K562 (cell line): ENCODE results near the gene HRH1. TPM values are rescaled to one million over a fixed set of nuclear protein-coding genes. Genes with fewer than 3 reads are reported as not detected.

Experiments
- ADNP ChIP-seq: fragments of 200-800 bp; sonication (Bioruptor generic); IDR thresholded peaks from 2 replicates; pipeline ENCODE4 v1.6.1; 2016; ENCODE audit warnings: missing genetic modification characterization, missing compliant biosample characterization
- ELF1 ChIP-seq: fragments of 200-800 bp; sonication (Bioruptor generic); IDR thresholded peaks from 2 replicates; pipeline ENCODE4 v1.6.1; 2016; ENCODE audit warnings: missing genetic modification characterization, missing compliant biosample characterization
- FOSL1 ChIP-seq: fragments of 200-800 bp; sonication (Bioruptor generic); conservative IDR thresholded peaks from 2 replicates; pipeline ENCODE4 v1.6.1; 2016; ENCODE audit warnings: missing genetic modification characterization, missing compliant biosample characterization
- HMGXB4 ChIP-seq: sonication (generic); formaldehyde crosslinking; IDR thresholded peaks from 2 replicates; pipeline ENCODE4 v1.8.1; 2023; ENCODE audit warnings: mild to moderate bottlenecking, missing genetic modification reagents
- KHSRP ChIP-seq: fragments of 450-650 bp; IDR thresholded peaks from 2 replicates; pipeline ENCODE4 v1.6.1; 2017
- KLF1 ChIP-seq: fragments of 450-650 bp; IDR thresholded peaks from 2 replicates; pipeline ENCODE4 v1.6.1; 2016; ENCODE audit warnings: missing genetic modification characterization, missing compliant biosample characterization
- RNF219 ChIP-seq: fragments of 250-450 bp; sonication (Bioruptor Pico); IDR thresholded peaks from 2 replicates; pipeline ENCODE4 v1.5.0; 2022; ENCODE audit warnings: mild to moderate bottlenecking
- SNRNP70 ChIP-seq: fragments of 200-400 bp; formaldehyde crosslinking; optimal IDR thresholded peaks from 2 replicates; pipeline ENCODE3; 2017; ENCODE audit warnings: low read depth, low read length
- TOE1 ChIP-seq, 2 experiments: fragments of 450-650 bp in 1 of 2; sonication (generic) in 1 of 2; formaldehyde crosslinking in 1 of 2; IDR thresholded peaks; 2 replicates each; pipeline versions ENCODE4 v1.7.1 to v1.8.0; 2016 to 2022; ENCODE audit warnings: borderline replicate concordance in 2 of 2, mild to moderate bottlenecking in 2 of 2, antibody characterized with exemption in 1 of 2, inconsistent platforms in 1 of 2, low read depth in 1 of 2, missing genetic modification reagents in 1 of 2, moderate library complexity in 1 of 2
- XRCC5 ChIP-seq: fragments of 200-400 bp; formaldehyde crosslinking; IDR thresholded peaks from 2 replicates; pipeline ENCODE4 v1.6.1; 2017; ENCODE audit warnings: low read depth, mild to moderate bottlenecking, low read length
- ZBTB34 ChIP-seq: fragments of 250-450 bp; sonication (Bioruptor Pico); IDR thresholded peaks from 2 replicates; pipeline ENCODE4 v1.8.0; 2021; ENCODE audit warnings: mild to moderate bottlenecking, moderate library complexity
- ZBTB49 ChIP-seq: sonication (generic); formaldehyde crosslinking; IDR thresholded peaks from 2 replicates; pipeline ENCODE4 v1.8.0; 2022; ENCODE audit warnings: missing genetic modification reagents, mild to moderate bottlenecking, borderline replicate concordance
- ZFP36 ChIP-seq: fragments of 150-350 bp; IDR thresholded peaks from 2 replicates; pipeline ENCODE4 v1.6.1; 2018; ENCODE audit warnings: low read length, low read depth; ENCODE audit not compliant: partially characterized antibody
- ZNF655 ChIP-seq: fragments of 250-450 bp; sonication (Bioruptor Pico); IDR thresholded peaks from 2 replicates; pipeline ENCODE4 v1.5.0; 2021
- ZNF79 ChIP-seq: fragments of 250-450 bp; sonication (Bioruptor Pico); IDR thresholded peaks from 2 replicates; pipeline ENCODE4 v1.4.0; 2020; ENCODE audit warnings: low read depth, mild to moderate bottlenecking, moderate library complexity
- polyA plus RNA-seq, 8 experiments: library from polyadenylated mRNA; depleted of rRNA in 4 of 8; stranded (reverse) in 5 of 8; unstranded in 3 of 8; fragments of >200 nt; fragmentation: Nextera tagmentation in 2 of 8; fragmentation: Illumina TruSeq in 1 of 8; extraction: Ambion mirVana in 2 of 8; extraction: Trizol in 1 of 8; gene quantifications; 2 replicates each; pipeline versions ENCODE4 v1.2.1 to v1.2.3, GENCODE V29; 2011 to 2014; ENCODE audit warnings: inconsistent platforms in 1 of 8, missing spikeins in 1 of 8
- total RNA-seq, 7 experiments: library from RNA; depleted of rRNA in 6 of 7; stranded (reverse); fragments of >200 nt in 6 of 7; fragmentation: Illumina TruSeq in 2 of 7; extraction: Trizol in 2 of 7; gene quantifications; 2 replicates each; pipeline versions ENCODE4 v1.2.1 to v1.2.3, GENCODE V29; 2011 to 2021; ENCODE audit warnings: low replicate concordance in 1 of 7

The HRH1 gene
- total and polyA plus RNA-seq, 9 of the 15 experiments (the other 6 are each of a cell fraction or from before 2014, with no cell fraction given) = 0.03 to 0.15 (median 0.06) TPM; not detected in 1

- TF ChIP-seq ZBTB34 (CRISPR knock-in tag) = no peak
- TF ChIP-seq KLF1 (tag) = peak; percentile 79; the same call in 1 of the 2 replicates
- TF ChIP-seq ZNF655 = no peak
- no peak for TF ChIP-seq SNRNP70
- peak; percentile 54; the same call in 1 of the 2 replicates for TF ChIP-seq TOE1 (IDR thresholded peaks at IDR 0.05; ENCODE audit: borderline replicate concordance)
- TF ChIP-seq TOE1 (CRISPR knock-in tag; IDR thresholded peaks at IDR 0.05; ENCODE audit: borderline replicate concordance, low read depth) = no peak
- peak; percentile 31; the same call in 1 of the 2 replicates for TF ChIP-seq FOSL1
- TF ChIP-seq ELF1 = peak; percentile 97
- TF ChIP-seq ZBTB49 (CRISPR knock-in tag) = no peak
- no peak for TF ChIP-seq ADNP (tag)
- no peak for TF ChIP-seq ZNF79 (CRISPR knock-in tag)
- TF ChIP-seq RNF219 (CRISPR knock-in tag) = no peak
- TF ChIP-seq XRCC5 = no peak
- peak; percentile 28 for TF ChIP-seq ZFP36
- peak; percentile 73 for TF ChIP-seq KHSRP
- no peak for TF ChIP-seq HMGXB4
Observed at GRCh38 chr3:11271986-11272904, 118.0 kb downstream of the HRH1 start, which contains the start of gene ATG7 (continued).
